ENCODE data around the gene CHMP4B. TPM values are rescaled to one million over a fixed set of nuclear protein-coding genes. Genes with fewer than 3 reads are reported as not detected.

The CHMP4B gene
- polyA plus RNA-seq, 2 of the 4 experiments (the other 2 are of a cell fraction): 81.3 to 104 TPM

DNA sequence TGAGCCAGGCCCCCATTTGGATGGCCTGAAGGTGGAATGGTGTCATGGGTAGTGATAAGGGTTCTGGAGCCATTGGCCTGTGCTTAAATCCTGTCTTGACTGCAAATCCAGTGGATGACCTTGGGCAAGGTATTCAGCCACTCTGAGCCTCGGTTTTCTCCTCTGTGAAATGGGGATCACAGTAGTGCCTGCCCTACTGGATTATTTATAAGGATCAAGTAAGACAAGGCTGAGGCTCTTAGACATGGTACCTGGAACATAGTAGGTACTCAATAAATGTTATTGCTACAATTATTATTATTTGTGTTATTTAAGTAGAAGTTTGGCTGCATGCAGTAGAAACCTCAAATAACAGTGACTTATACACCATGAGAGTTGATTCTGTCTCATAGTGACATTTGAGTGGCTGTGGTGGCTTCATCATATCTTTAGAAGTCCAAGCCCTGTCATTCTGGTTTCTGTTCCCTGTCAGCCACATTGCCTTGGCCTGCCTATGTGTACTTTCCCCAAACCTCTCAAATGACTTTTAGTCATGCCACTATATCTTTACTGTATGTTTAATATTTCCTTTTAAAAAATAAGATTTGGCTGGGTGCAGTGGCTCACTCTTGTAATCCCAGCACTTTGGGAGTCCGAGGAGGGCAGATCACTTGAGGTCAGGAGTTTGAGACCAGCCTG is 37.6 kb upstream of the CHMP4B start:
- DNase-seq (ENCODE audit: low read depth in 1 of 2, low spot score in 1 of 2): no peak
- TF ChIP-seq, protein P1, sequence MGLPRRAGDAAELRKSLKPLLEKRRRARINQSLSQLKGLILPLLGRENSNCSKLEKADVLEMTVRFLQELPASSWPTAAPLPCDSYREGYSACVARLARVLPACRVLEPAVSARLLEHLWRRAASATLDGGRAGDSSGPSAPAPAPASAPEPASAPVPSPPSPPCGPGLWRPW (IDR thresholded peaks at IDR 0.05): no peak
- TF ChIP-seq ZSCAN20 (CRISPR knock-in tag; IDR thresholded peaks at IDR 0.05) (no peak), PHF8 (IDR thresholded peaks at IDR 0.05; ENCODE audit: borderline replicate concordance, low read depth) (no peak), EHMT2 (IDR thresholded peaks at IDR 0.05; ENCODE audit: low read depth) (no peak), SREBF2 (IDR thresholded peaks at IDR 0.05) (no peak), MAZ (IDR thresholded peaks at IDR 0.05; ENCODE audit: borderline replicate concordance, low read depth, low read length) (no peak), EHF (CRISPR knock-in tag; IDR thresholded peaks at IDR 0.05) (no peak), FOXS1 (CRISPR knock-in tag; IDR thresholded peaks at IDR 0.05) (no peak), ZFP36 (IDR thresholded peaks at IDR 0.05; ENCODE audit: borderline replicate concordance, partially characterized antibody) (no peak), CBX2 (IDR thresholded peaks at IDR 0.05; ENCODE audit: borderline replicate concordance, low read depth) (no peak), RARB (CRISPR knock-in tag; IDR thresholded peaks at IDR 0.05) (no peak), HEYL (CRISPR knock-in tag; IDR thresholded peaks at IDR 0.05) (no peak)
- TF ChIP-seq, protein P2, sequence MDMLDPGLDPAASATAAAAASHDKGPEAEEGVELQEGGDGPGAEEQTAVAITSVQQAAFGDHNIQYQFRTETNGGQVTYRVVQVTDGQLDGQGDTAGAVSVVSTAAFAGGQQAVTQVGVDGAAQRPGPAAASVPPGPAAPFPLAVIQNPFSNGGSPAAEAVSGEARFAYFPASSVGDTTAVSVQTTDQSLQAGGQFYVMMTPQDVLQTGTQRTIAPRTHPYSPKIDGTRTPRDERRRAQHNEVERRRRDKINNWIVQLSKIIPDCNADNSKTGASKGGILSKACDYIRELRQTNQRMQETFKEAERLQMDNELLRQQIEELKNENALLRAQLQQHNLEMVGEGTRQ (IDR thresholded peaks at IDR 0.05): no peak
- no peak for ATAC-seq
- Histone ChIP-seq H3K9me3 (no peaks in the 10 kb centered on the region), H3K4me2 (no peak overlapping the region), H3K4me3 (no peak overlapping the region), H3K27ac (no peak overlapping the region), H3K4me1 (peaks cover 2% of the 10 kb centered on the region; the same call in 1 of the 3 replicates)
- 65% methylated on average over 2 of the region's 2 CpGs for WGBS (ENCODE audit: missing lambda C conversion rate)
- ChIA-PET POLR2A (no interaction called here), CTCF (no interaction called here)
- no peak for FAIRE-seq

DNA sequence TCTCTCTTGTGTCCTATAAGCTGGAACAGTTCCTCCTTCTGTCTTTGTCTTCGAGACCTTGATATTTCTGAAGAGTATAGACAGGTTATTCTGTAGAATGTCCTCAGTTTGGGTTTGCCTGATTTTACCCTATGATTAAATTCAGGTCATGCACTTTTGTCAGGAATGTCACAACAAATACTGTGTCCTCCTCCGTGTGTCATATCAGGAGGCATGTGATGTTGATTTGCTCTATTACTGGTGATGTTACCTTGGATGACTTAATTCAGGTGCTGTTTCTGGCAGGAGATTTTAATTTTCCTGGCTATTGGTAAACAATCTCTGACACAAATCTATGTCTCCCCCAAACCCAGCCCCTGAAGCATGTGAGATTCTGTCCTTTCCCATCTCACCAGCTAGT is 33.3 kb upstream of the CHMP4B start:
- POLR2A ChIA-PET: no interaction called here
- no peak overlapping the region for H3K4me3 ChIP-seq
- H3K4me2 ChIP-seq: no peak overlapping the region
- H3K4me1 ChIP-seq: peaks cover 6% of the 10 kb centered on the region; the same call in 1 of the 3 replicates
- WGBS (ENCODE audit: missing lambda C conversion rate): 89% methylated on average over 2 of the region's 2 CpGs
- FAIRE-seq (no peak), ATAC-seq (no peak), DNase-seq (ENCODE audit: low read depth in 1 of 2, low spot score in 1 of 2) (no peak)
- CTCF ChIA-PET: interaction anchor here (0.6 kb wide), 1 partner anchor 36 kb away, joined by 4 read pairs; no protein-coding TSS in a partner anchor
- TF ChIP-seq CBX2 (IDR thresholded peaks at IDR 0.05; ENCODE audit: borderline replicate concordance, low read depth) (no peak), POLR2AphosphoS2 (conservative IDR thresholded peaks at IDR 0.05; ENCODE audit: low read length) (no peak), EP300 (IDR thresholded peaks at IDR 0.05) (no peak), FOXS1 (CRISPR knock-in tag; IDR thresholded peaks at IDR 0.05) (no peak), KDM1A (IDR thresholded peaks at IDR 0.05; ENCODE audit: low read depth) (no peak)
- TF ChIP-seq, protein P3, sequence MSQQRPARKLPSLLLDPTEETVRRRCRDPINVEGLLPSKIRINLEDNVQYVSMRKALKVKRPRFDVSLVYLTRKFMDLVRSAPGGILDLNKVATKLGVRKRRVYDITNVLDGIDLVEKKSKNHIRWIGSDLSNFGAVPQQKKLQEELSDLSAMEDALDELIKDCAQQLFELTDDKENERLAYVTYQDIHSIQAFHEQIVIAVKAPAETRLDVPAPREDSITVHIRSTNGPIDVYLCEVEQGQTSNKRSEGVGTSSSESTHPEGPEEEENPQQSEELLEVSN (IDR thresholded peaks at IDR 0.05; ENCODE audit: borderline replicate concordance, low read depth): no peak
- no peak overlapping the region for H3K27ac ChIP-seq
- H3K9me3 ChIP-seq: no peaks in the 10 kb centered on the region

DNA sequence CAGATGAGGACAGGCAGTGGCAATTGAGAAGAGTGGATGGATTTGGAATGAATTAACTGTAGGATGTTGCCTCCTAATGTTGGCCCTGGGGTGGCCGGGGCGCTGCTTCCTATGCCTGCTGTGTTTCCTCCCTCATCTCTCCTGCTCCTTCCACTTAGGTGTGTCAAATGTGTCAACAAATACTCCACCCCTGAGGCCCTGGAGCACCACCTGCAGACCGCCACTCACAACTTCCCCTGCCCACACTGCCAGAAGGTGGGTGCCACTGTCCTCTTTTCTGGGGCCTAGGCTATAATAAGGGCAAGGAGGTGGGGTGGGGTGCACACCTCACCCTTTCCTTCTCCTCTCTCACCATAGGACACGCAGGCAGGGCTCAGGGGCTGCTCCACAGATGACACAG is 30.0 kb upstream of the CHMP4B start:
- Histone ChIP-seq H3K4me1 (peaks cover 6% of the 10 kb centered on the region; the same call in 1 of the 3 replicates), H3K9me3 (no peaks in the 10 kb centered on the region), H3K27ac (no peak overlapping the region), H3K4me3 (no peak overlapping the region), H3K4me2 (no peak overlapping the region)
- DNase-seq (ENCODE audit: low read depth in 1 of 2, low spot score in 1 of 2): no peak
- 0 out of 6 replicates have a peak, but pooled peaks of 1 of the 2 experiments have one; percentile 19 for ATAC-seq
- 91% methylated on average over 4 of the region's 4 CpGs for WGBS (ENCODE audit: missing lambda C conversion rate)
- no peak for FAIRE-seq
- CTCF ChIA-PET: interaction anchor here (1.0 kb wide), 1 partner anchor 85 kb away, joined by 3 read pairs; no protein-coding TSS in a partner anchor
- no peak for TF ChIP-seq TFCP2L1 (CRISPR knock-in tag; IDR thresholded peaks at IDR 0.05)
- no peak for TF ChIP-seq RAD21 (conservative IDR thresholded peaks at IDR 0.05 in 1 of 2, IDR thresholded peaks at IDR 0.05 in 1 of 2)
- no peak for TF ChIP-seq RFX5 (IDR thresholded peaks at IDR 0.05)
- no peak for TF ChIP-seq ZFP36 (IDR thresholded peaks at IDR 0.05; ENCODE audit: borderline replicate concordance, partially characterized antibody)
- TF ChIP-seq HOXB5 (CRISPR knock-in tag; IDR thresholded peaks at IDR 0.05): no peak
- no peak for TF ChIP-seq JUN (IDR thresholded peaks at IDR 0.05)
- no peak for TF ChIP-seq RNF2 (IDR thresholded peaks at IDR 0.05; ENCODE audit: borderline replicate concordance, low read depth)
- TF ChIP-seq PHF8 (IDR thresholded peaks at IDR 0.05; ENCODE audit: borderline replicate concordance, low read depth): no peak
- TF ChIP-seq ZSCAN20 (CRISPR knock-in tag; IDR thresholded peaks at IDR 0.05): no peak
- no peak for TF ChIP-seq RARB (CRISPR knock-in tag; IDR thresholded peaks at IDR 0.05)
- TF ChIP-seq BHLHE40 (IDR thresholded peaks at IDR 0.05; ENCODE audit: low read depth, low read length): no peak
- TF ChIP-seq, protein P1 (IDR thresholded peaks at IDR 0.05): no peak
- TF ChIP-seq, protein P4, sequence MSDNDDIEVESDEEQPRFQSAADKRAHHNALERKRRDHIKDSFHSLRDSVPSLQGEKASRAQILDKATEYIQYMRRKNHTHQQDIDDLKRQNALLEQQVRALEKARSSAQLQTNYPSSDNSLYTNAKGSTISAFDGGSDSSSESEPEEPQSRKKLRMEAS (IDR thresholded peaks at IDR 0.05): no peak
- no peak for TF ChIP-seq ZNF302 (CRISPR knock-in tag; IDR thresholded peaks at IDR 0.05)
- TF ChIP-seq, protein P5, sequence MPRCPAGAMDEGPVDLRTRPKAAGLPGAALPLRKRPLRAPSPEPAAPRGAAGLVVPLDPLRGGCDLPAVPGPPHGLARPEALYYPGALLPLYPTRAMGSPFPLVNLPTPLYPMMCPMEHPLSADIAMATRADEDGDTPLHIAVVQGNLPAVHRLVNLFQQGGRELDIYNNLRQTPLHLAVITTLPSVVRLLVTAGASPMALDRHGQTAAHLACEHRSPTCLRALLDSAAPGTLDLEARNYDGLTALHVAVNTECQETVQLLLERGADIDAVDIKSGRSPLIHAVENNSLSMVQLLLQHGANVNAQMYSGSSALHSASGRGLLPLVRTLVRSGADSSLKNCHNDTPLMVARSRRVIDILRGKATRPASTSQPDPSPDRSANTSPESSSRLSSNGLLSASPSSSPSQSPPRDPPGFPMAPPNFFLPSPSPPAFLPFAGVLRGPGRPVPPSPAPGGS (IDR thresholded peaks at IDR 0.05): no peak
- TF ChIP-seq, protein P6, sequence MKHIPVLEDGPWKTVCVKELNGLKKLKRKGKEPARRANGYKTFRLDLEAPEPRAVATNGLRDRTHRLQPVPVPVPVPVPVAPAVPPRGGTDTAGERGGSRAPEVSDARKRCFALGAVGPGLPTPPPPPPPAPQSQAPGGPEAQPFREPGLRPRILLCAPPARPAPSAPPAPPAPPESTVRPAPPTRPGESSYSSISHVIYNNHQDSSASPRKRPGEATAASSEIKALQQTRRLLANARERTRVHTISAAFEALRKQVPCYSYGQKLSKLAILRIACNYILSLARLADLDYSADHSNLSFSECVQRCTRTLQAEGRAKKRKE (CRISPR knock-in tag; IDR thresholded peaks at IDR 0.05; ENCODE audit: low read depth): no peak
- no peak for TF ChIP-seq TP53 (CRISPR knock-in tag; IDR thresholded peaks at IDR 0.05)
- POLR2A ChIA-PET: no interaction called here
